Liver (tissue), 9 donors: ENCODE results near the gene UTP15. TPM values are rescaled to one million over a fixed set of nuclear protein-coding genes. Genes with fewer than 3 reads are reported as not detected.

Experiments
- DNase-seq: peaks from one replicate; pipeline ENCODE4 v3.0.0-alpha.2; 2017; ENCODE audit warnings: low spot score
- H3K27ac ChIP-seq, 2 donors: one replicate each; pipeline ENCODE4 v1.7.0; 2013; ENCODE audit warnings: inconsistent platforms in 2 of 2, low read length in 2 of 2, control low read depth in 1 of 2, low read depth in 1 of 2, mild to moderate bottlenecking in 1 of 2
- H3K27me3 ChIP-seq, 4 donors: one replicate each; pipeline versions ENCODE4 v1.6.1 to v1.7.0; 2013; ENCODE audit warnings: low read length in 3 of 4, inconsistent platforms in 1 of 4, mild to moderate bottlenecking in 1 of 4, moderate library complexity in 1 of 4; ENCODE audit not compliant: control insufficient read depth in 4 of 4, insufficient read depth in 4 of 4
- H3K36me3 ChIP-seq, 4 donors: one replicate each; pipeline versions ENCODE4 v1.6.1 to v1.7.0; 2013; ENCODE audit warnings: low read length in 3 of 4, mild to moderate bottlenecking in 3 of 4, low read depth in 1 of 4, moderate library complexity in 1 of 4; ENCODE audit not compliant: control insufficient read depth in 4 of 4, insufficient read depth in 3 of 4
- H3K4me1 ChIP-seq, 4 donors: one replicate each; pipeline versions ENCODE4 v1.6.1 to v1.7.0; 2013; ENCODE audit warnings: low read length in 3 of 4, mild to moderate bottlenecking in 3 of 4, moderate library complexity in 1 of 4; ENCODE audit not compliant: control insufficient read depth in 4 of 4, insufficient read depth in 4 of 4
- H3K4me3 ChIP-seq, 3 donors: one replicate each; pipeline versions ENCODE4 v1.6.1 to v1.7.0; 2013; ENCODE audit warnings: low read length in 3 of 3, control low read depth in 1 of 3, low read depth in 1 of 3, mild to moderate bottlenecking in 1 of 3
- H3K9ac ChIP-seq, 2 donors: one replicate each; pipeline ENCODE4 v1.7.0; 2013; ENCODE audit warnings: low read length in 2 of 2, mild to moderate bottlenecking in 2 of 2, moderate library complexity in 2 of 2, control low read depth in 1 of 2, low read depth in 1 of 2
- H3K9me3 ChIP-seq, 4 donors: one replicate each; pipeline versions ENCODE4 v1.6.1 to v1.7.0; 2013; ENCODE audit warnings: low read length in 3 of 4; ENCODE audit not compliant: control insufficient read depth in 4 of 4
- EGR1 ChIP-seq, 2 donors: IDR thresholded peaks; 2 replicates each; pipeline ENCODE4 v1.6.1; 2016 to 2018; ENCODE audit warnings: antibody characterized with exemption in 2 of 2, low read depth in 2 of 2
- FOXA1 ChIP-seq: IDR thresholded peaks from 2 replicates; pipeline ENCODE4 v1.6.1; 2016; ENCODE audit warnings: antibody characterized with exemption
- FOXA2 ChIP-seq: IDR thresholded peaks from 2 replicates; pipeline ENCODE4 v1.6.1; 2016; ENCODE audit warnings: antibody characterized with exemption
- GABPA ChIP-seq, 2 donors: IDR thresholded peaks in 1 of 2; conservative IDR thresholded peaks in 1 of 2; 2 replicates each; pipeline ENCODE4 v1.6.1; 2016; ENCODE audit warnings: antibody characterized with exemption in 2 of 2, mild to moderate bottlenecking in 1 of 2, moderate library complexity in 1 of 2
- HNF4A ChIP-seq, 2 donors: conservative IDR thresholded peaks; 2 replicates each; pipeline ENCODE4 v1.6.1; 2016; ENCODE audit warnings: antibody characterized with exemption in 2 of 2, mild to moderate bottlenecking in 2 of 2
- HNF4G ChIP-seq: IDR thresholded peaks from 2 replicates; pipeline ENCODE4 v1.6.1; 2016; ENCODE audit warnings: antibody characterized with exemption
- JUND ChIP-seq, 2 donors: IDR thresholded peaks; 2 replicates each; pipeline ENCODE4 v1.6.1; 2016; ENCODE audit warnings: antibody characterized with exemption in 2 of 2
- NR2F2 ChIP-seq: IDR thresholded peaks from 2 replicates; pipeline ENCODE4 v1.6.1; 2016; ENCODE audit warnings: antibody characterized with exemption
- RAD21 ChIP-seq, 2 donors: IDR thresholded peaks; 2 replicates each; pipeline ENCODE4 v1.6.1; 2016; ENCODE audit warnings: antibody characterized with exemption in 2 of 2, mild to moderate bottlenecking in 2 of 2
- RXRA ChIP-seq, 2 donors: IDR thresholded peaks; 2 replicates each; pipeline ENCODE4 v1.6.1; 2017 to 2018; ENCODE audit warnings: antibody characterized with exemption in 2 of 2, mild to moderate bottlenecking in 1 of 2
- SP1 ChIP-seq: IDR thresholded peaks from 2 replicates; pipeline ENCODE4 v1.6.1; 2018; ENCODE audit warnings: antibody characterized with exemption, mild to moderate bottlenecking
- TAF1 ChIP-seq: conservative IDR thresholded peaks from 2 replicates; pipeline ENCODE4 v1.6.1; 2016; ENCODE audit warnings: antibody characterized with exemption, mild to moderate bottlenecking
- YY1 ChIP-seq: IDR thresholded peaks from 2 replicates; pipeline ENCODE4 v1.6.1; 2016; ENCODE audit warnings: antibody characterized with exemption, mild to moderate bottlenecking
- WGBS: extraction: QIAGEN DNeasy Blood & Tissue Kit; methylation state at CpG from one replicate; pipeline ENCODE4 v1.1.7; 2013; 5-methylcytosine and 5-hydroxymethylcytosine counted together
- polyA plus RNA-seq, 2 donors: library from polyadenylated mRNA; stranded (reverse) in 1 of 2; unstranded in 1 of 2; fragments of 200-250 nt in 1 of 2; fragments of >200 nt in 1 of 2; fragmentation: Nextera tagmentation in 1 of 2; extraction: Ambion mirVana in 1 of 2; gene quantifications; one replicate each; pipeline versions ENCODE4 v1.2.1 to v1.2.3, GENCODE V29; 2013 to 2015
- total RNA-seq, 2 donors: library from RNA; depleted of rRNA; stranded (reverse); fragments of >200 nt; gene quantifications; one replicate each; pipeline ENCODE4 v1.2.3, GENCODE V29; 2014
- TF ChIP-seq, protein P1 (sequence below): IDR thresholded peaks from 2 replicates; pipeline ENCODE4 v1.6.1; 2016; ENCODE audit warnings: antibody characterized with exemption, mild to moderate bottlenecking
- TF ChIP-seq, protein P2 (sequence below): IDR thresholded peaks from 2 replicates; pipeline ENCODE4 v1.6.1; 2016; ENCODE audit warnings: antibody characterized with exemption
- TF ChIP-seq, protein P3 (sequence below): fragments of 150-350 bp; IDR thresholded peaks from 2 replicates; pipeline ENCODE4 v1.5.1; 2017; ENCODE audit warnings: improper control_type of control experiment, low read depth, low read length; ENCODE audit not compliant: missing input control
- TF ChIP-seq, protein P4 (sequence below): IDR thresholded peaks from 2 replicates; pipeline ENCODE4 v1.6.1; 2016; ENCODE audit warnings: antibody characterized with exemption
- TF ChIP-seq, protein P5 (sequence below): IDR thresholded peaks from 2 replicates; pipeline ENCODE4 v1.6.1; 2016; ENCODE audit warnings: antibody characterized with exemption
- donor health status: healthy.
- donor health status: healthy.
- donor health status: healthy.
- donor health status: healthy.
- donor health status: healthy.

The UTP15 gene
- total and polyA plus RNA-seq, 4 donors: 3.5 to 18.1 (median 5.4) TPM

DNA sequence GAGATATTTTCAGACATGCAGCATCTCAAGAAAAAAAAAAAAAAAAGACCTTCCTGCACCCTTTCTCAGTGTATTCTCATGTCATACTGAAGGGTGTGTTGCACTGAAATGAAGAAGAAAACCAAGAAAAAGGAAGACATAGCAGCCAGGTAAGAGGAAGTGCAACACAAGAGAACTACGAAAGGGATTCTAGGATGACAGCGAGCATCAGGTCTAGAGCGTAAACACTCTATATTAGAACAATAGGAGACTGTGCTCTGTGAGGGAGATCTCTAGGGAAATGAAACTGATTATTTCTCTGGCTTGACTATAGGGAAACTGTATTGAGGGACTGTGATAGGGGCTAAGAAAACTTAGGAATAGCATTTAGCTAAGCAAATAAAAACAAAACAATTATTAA, 37.3 kb upstream of the UTP15 start:
- TF ChIP-seq NR2F2 (no peak), EGR1 (IDR thresholded peaks at IDR 0.05; ENCODE audit: low read depth in 2 of 2) (no peak), RAD21 (IDR thresholded peaks at IDR 0.05) (no peak), HNF4G (no peak), SP1 (no peak), FOXA2 (no peak), TAF1 (no peak), JUND (IDR thresholded peaks at IDR 0.05) (no peak), GABPA (IDR thresholded peaks at IDR 0.05 in 1 of 2, conservative IDR thresholded peaks at IDR 0.05 in 1 of 2) (no peak), FOXA1 (no peak), HNF4A (conservative IDR thresholded peaks at IDR 0.05) (no peak)
- TF ChIP-seq, protein P1, sequence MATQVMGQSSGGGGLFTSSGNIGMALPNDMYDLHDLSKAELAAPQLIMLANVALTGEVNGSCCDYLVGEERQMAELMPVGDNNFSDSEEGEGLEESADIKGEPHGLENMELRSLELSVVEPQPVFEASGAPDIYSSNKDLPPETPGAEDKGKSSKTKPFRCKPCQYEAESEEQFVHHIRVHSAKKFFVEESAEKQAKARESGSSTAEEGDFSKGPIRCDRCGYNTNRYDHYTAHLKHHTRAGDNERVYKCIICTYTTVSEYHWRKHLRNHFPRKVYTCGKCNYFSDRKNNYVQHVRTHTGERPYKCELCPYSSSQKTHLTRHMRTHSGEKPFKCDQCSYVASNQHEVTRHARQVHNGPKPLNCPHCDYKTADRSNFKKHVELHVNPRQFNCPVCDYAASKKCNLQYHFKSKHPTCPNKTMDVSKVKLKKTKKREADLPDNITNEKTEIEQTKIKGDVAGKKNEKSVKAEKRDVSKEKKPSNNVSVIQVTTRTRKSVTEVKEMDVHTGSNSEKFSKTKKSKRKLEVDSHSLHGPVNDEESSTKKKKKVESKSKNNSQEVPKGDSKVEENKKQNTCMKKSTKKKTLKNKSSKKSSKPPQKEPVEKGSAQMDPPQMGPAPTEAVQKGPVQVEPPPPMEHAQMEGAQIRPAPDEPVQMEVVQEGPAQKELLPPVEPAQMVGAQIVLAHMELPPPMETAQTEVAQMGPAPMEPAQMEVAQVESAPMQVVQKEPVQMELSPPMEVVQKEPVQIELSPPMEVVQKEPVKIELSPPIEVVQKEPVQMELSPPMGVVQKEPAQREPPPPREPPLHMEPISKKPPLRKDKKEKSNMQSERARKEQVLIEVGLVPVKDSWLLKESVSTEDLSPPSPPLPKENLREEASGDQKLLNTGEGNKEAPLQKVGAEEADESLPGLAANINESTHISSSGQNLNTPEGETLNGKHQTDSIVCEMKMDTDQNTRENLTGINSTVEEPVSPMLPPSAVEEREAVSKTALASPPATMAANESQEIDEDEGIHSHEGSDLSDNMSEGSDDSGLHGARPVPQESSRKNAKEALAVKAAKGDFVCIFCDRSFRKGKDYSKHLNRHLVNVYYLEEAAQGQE: no peak
- TF ChIP-seq, protein P2, sequence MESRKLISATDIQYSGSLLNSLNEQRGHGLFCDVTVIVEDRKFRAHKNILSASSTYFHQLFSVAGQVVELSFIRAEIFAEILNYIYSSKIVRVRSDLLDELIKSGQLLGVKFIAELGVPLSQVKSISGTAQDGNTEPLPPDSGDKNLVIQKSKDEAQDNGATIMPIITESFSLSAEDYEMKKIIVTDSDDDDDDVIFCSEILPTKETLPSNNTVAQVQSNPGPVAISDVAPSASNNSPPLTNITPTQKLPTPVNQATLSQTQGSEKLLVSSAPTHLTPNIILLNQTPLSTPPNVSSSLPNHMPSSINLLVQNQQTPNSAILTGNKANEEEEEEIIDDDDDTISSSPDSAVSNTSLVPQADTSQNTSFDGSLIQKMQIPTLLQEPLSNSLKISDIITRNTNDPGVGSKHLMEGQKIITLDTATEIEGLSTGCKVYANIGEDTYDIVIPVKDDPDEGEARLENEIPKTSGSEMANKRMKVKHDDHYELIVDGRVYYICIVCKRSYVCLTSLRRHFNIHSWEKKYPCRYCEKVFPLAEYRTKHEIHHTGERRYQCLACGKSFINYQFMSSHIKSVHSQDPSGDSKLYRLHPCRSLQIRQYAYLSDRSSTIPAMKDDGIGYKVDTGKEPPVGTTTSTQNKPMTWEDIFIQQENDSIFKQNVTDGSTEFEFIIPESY: no peak
- TF ChIP-seq, protein P3, sequence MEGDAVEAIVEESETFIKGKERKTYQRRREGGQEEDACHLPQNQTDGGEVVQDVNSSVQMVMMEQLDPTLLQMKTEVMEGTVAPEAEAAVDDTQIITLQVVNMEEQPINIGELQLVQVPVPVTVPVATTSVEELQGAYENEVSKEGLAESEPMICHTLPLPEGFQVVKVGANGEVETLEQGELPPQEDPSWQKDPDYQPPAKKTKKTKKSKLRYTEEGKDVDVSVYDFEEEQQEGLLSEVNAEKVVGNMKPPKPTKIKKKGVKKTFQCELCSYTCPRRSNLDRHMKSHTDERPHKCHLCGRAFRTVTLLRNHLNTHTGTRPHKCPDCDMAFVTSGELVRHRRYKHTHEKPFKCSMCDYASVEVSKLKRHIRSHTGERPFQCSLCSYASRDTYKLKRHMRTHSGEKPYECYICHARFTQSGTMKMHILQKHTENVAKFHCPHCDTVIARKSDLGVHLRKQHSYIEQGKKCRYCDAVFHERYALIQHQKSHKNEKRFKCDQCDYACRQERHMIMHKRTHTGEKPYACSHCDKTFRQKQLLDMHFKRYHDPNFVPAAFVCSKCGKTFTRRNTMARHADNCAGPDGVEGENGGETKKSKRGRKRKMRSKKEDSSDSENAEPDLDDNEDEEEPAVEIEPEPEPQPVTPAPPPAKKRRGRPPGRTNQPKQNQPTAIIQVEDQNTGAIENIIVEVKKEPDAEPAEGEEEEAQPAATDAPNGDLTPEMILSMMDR: no peak
- TF ChIP-seq, protein P4, sequence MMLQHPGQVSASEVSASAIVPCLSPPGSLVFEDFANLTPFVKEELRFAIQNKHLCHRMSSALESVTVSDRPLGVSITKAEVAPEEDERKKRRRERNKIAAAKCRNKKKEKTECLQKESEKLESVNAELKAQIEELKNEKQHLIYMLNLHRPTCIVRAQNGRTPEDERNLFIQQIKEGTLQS: no peak
- TF ChIP-seq, protein P5, sequence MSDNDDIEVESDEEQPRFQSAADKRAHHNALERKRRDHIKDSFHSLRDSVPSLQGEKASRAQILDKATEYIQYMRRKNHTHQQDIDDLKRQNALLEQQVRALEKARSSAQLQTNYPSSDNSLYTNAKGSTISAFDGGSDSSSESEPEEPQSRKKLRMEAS: no peak
- H3K27ac ChIP-seq: no peak overlapping the region
- H3K9ac ChIP-seq: no peak overlapping the region
- no peaks in the 10 kb centered on the region for H3K9me3 ChIP-seq
- no peak overlapping the region for H3K4me3 ChIP-seq
- DNase-seq: no peak
- no peaks in the 10 kb centered on the region for H3K4me1 ChIP-seq
- no peaks in the 10 kb centered on the region for H3K36me3 ChIP-seq
- WGBS: 82% methylated on average over 3 of the region's 3 CpGs
- H3K27me3 ChIP-seq: peaks cover 0 to 5% (median 2%) of the 10 kb centered on the region in 4 donors

DNA sequence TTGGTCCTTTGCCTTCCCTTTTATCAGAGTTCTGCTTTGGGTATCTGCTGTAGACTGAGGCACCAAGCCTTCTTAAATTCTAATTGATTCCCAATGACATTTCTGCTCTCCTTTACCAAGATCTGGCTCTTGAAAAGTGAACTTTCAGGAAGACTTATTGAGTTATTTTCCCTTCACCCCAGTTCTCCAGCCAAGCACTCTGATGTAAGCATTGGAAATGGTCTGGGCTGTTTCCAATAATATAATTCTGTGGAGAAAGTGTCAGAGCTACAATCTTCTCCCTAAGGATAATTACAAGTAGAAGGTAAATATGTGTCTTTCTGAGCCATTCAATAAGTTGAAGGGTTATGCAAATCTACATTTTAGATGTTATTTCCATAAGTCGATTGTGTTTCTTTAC, 36.5 kb upstream of the UTP15 start:
- Histone ChIP-seq H3K9ac (no peak overlapping the region), H3K27me3 (peaks cover 0 to 5% (median 2%) of the 10 kb centered on the region in 4 donors), H3K4me3 (no peak overlapping the region), H3K9me3 (no peaks in the 10 kb centered on the region), H3K27ac (no peak overlapping the region), H3K36me3 (no peaks in the 10 kb centered on the region), H3K4me1 (no peaks in the 10 kb centered on the region)
- no peak for DNase-seq
- 89% methylated on average over 1 of the region's 1 CpG for WGBS
- no peak for TF ChIP-seq EGR1 (IDR thresholded peaks at IDR 0.05; ENCODE audit: low read depth in 2 of 2)
- no peak for TF ChIP-seq YY1
- no peak for TF ChIP-seq RXRA (IDR thresholded peaks at IDR 0.05)
- no peak for TF ChIP-seq SP1
- TF ChIP-seq FOXA1: no peak
- TF ChIP-seq, protein P4: no peak
- TF ChIP-seq, protein P2: no peak
- TF ChIP-seq, protein P5: no peak
- no peak for TF ChIP-seq RAD21 (IDR thresholded peaks at IDR 0.05)
- no peak for TF ChIP-seq NR2F2
- TF ChIP-seq GABPA (IDR thresholded peaks at IDR 0.05 in 1 of 2, conservative IDR thresholded peaks at IDR 0.05 in 1 of 2): no peak
- TF ChIP-seq, protein P3: no peak
- TF ChIP-seq TAF1: no peak
- no peak for TF ChIP-seq HNF4G
- TF ChIP-seq JUND (IDR thresholded peaks at IDR 0.05): no peak
- TF ChIP-seq FOXA2: no peak
- TF ChIP-seq HNF4A (conservative IDR thresholded peaks at IDR 0.05): no peak
